Raji (cell line): ENCODE measurements around the gene ADCY9.

ENCODE experiments used
- POLR2A ChIP-seq: IDR thresholded peaks from 2 replicates; pipeline ENCODE4 v1.6.1; 2011; ENCODE audit warnings: low read depth, low read length, control low read depth; ENCODE audit not compliant: insufficient read depth

ADCY9 gene

GRCh38 chr16:4067262-4068001 is 48.8 kb downstream of the ADCY9 start:
- TF ChIP-seq POLR2A = no peak

- no peak for TF ChIP-seq POLR2A
These were observed 51.3 kb downstream of the ADCY9 start for GRCh38 chr16:4064950-4065352.

GRCh38 chr16:4062212-4062802 is 53.9 kb downstream of the ADCY9 start:
- TF ChIP-seq POLR2A = no peak

GRCh38 chr16:4060823-4061222 is 55.4 kb downstream of the ADCY9 start:
- TF ChIP-seq POLR2A = no peak

- TF ChIP-seq POLR2A = no peak
These were observed 56.2 kb downstream of the ADCY9 start for GRCh38 chr16:4060009-4060408.

GRCh38 chr16:4058386-4058785 is 57.9 kb downstream of the ADCY9 start:
- TF ChIP-seq POLR2A = no peak

GRCh38 chr16:4057439-4057877 is 58.8 kb downstream of the ADCY9 start:
- TF ChIP-seq POLR2A = no peak

- no peak for TF ChIP-seq POLR2A
These were observed 59.8 kb downstream of the ADCY9 start for GRCh38 chr16:4056161-4057105.

- TF ChIP-seq POLR2A = no peak
These were observed 60.5 kb downstream of the ADCY9 start for GRCh38 chr16:4055748-4056147.

- no peak for TF ChIP-seq POLR2A
These were observed 62.9 kb downstream of the ADCY9 start for GRCh38 chr16:4053301-4053845.

GRCh38 chr16:4052801-4053293 is 63.4 kb downstream of the ADCY9 start:
- TF ChIP-seq POLR2A = no peak

GRCh38 chr16:4052096-4052495 is 64.1 kb downstream of the ADCY9 start:
- no peak for TF ChIP-seq POLR2A

GRCh38 chr16:4051591-4051990 is 64.7 kb downstream of the ADCY9 start:
- no peak for TF ChIP-seq POLR2A

GRCh38 chr16:4049031-4049430 is 67.2 kb downstream of the ADCY9 start:
- TF ChIP-seq POLR2A = no peak

- no peak for TF ChIP-seq POLR2A
These were observed 67.8 kb downstream of the ADCY9 start for GRCh38 chr16:4048481-4048880.

GRCh38 chr16:4046221-4046620 is 70.0 kb downstream of the ADCY9 start:
- TF ChIP-seq POLR2A = no peak

GRCh38 chr16:4042581-4042980 is 73.7 kb downstream of the ADCY9 start:
- TF ChIP-seq POLR2A = no peak
